BJ (cell line): Measurements from ENCODE around the gene HOXB3. TPM values are rescaled to one million over a fixed set of nuclear protein-coding genes. Genes with fewer than 3 reads are reported as not detected.

Source experiments
- CTCF ChIA-PET: fragments of 350-600 bp; formaldehyde crosslinking; extraction: SDS; loops from one replicate; lab custom pipeline; 2021; ENCODE audit warnings: antibody characterized with exemption, inconsistent platforms; lab: Yijun Ruan, JAX
- POLR2A ChIA-PET: fragments of 300-600 bp; sonication (Branson Sonifier 250); formaldehyde crosslinking; extraction: SDS; loops from one replicate; lab custom pipeline; 2021; ENCODE audit warnings: antibody characterized with exemption; lab: Charles Lee
- DNase-seq: peaks from one replicate; pipeline ENCODE4 v3.0.0-alpha.2; 2011; ENCODE audit warnings: low read depth
- H3K27me3 ChIP-seq: 2 replicates; pipeline ENCODE4 v1.6.0; 2011; ENCODE audit warnings: low read length; ENCODE audit not compliant: control insufficient read depth, insufficient read depth
- H3K36me3 ChIP-seq: 2 replicates; pipeline ENCODE4 v1.5.1; 2011; ENCODE audit warnings: low read length; ENCODE audit not compliant: control insufficient read depth, insufficient read depth
- H3K4me3 ChIP-seq: 2 replicates; pipeline ENCODE4 v1.5.1; 2011; ENCODE audit warnings: low read depth, mild to moderate bottlenecking, control low read depth, low read length
- polyA plus RNA-seq: library from polyadenylated mRNA; depleted of rRNA; stranded (reverse); fragments of >200 nt; gene quantifications from 2 replicates; pipeline ENCODE4 v1.2.3, GENCODE V29; 2011
- TF ChIP-seq, protein P1 (sequence below): IDR thresholded peaks from 2 replicates; pipeline ENCODE4 v1.5.1; 2011; ENCODE audit warnings: low read depth, mild to moderate bottlenecking, control low read depth, inconsistent platforms, low read length, moderate library complexity; ENCODE audit not compliant: insufficient read depth

HOXB3 gene
- polyA plus RNA-seq, 1 experiment: not detected

DNA sequence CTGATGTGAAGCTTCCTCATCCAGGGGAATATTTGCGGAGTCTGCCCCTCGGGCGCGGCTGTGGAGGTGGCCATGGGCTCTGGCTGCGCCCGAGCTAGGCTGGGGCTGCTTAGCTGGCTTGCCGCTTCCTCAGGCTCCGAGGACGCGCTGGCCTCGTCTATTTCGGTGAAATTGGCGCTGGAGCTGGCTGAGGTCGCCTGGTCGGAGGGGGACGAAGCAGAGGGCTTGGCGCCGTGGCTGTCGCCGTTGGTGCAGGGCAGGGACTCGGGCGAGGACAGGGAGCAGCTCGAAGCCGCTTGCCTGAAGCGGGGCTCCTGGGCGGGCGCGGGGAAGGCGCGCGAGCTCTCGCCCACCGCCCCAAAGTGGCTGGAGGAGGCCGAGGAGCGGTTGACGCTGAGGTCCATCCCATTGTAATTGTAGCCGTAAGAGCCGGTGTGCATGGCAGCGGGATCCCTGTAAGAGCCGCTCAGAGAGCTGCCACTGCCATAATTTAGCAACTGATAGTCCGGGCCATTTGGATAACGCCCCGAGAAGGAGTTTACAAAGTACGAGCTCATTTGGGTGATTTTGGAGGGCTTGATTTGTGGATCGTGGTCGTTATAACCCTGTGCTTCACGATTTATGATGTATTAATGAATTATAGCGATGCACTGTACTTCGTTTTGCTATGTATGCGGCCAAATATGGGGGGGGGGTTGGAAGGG is 3.2 kb upstream of the HOXB3 start, which contains the start of gene HOXB5:
TSS of gene HOXB5 (minus strand) at position 654 of the 704 bp plus-strand sequence. CDS start at position 557, 97 bp downstream.
- ChIA-PET CTCF (interaction anchor here (0.7 to 3.6 kb wide), 25 partner anchors 8 to 439 kb away, joined by 3 to 29 read pairs (median 5); no protein-coding TSS in a partner anchor), POLR2A (no interaction called here)
- TF ChIP-seq, protein P1, sequence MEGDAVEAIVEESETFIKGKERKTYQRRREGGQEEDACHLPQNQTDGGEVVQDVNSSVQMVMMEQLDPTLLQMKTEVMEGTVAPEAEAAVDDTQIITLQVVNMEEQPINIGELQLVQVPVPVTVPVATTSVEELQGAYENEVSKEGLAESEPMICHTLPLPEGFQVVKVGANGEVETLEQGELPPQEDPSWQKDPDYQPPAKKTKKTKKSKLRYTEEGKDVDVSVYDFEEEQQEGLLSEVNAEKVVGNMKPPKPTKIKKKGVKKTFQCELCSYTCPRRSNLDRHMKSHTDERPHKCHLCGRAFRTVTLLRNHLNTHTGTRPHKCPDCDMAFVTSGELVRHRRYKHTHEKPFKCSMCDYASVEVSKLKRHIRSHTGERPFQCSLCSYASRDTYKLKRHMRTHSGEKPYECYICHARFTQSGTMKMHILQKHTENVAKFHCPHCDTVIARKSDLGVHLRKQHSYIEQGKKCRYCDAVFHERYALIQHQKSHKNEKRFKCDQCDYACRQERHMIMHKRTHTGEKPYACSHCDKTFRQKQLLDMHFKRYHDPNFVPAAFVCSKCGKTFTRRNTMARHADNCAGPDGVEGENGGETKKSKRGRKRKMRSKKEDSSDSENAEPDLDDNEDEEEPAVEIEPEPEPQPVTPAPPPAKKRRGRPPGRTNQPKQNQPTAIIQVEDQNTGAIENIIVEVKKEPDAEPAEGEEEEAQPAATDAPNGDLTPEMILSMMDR: no peak
- no peaks in the 10 kb centered on the region for H3K36me3 ChIP-seq
- no peak for DNase-seq
- peaks cover 85% of the 10 kb centered on the region for H3K27me3 ChIP-seq
- no peak within 1 kb of the TSS for H3K4me3 ChIP-seq

- ChIA-PET POLR2A (interaction anchor here (0.6 kb wide), 1 partner anchor 1705 kb away, joined by 3 read pairs; no protein-coding TSS in a partner anchor), CTCF (interaction anchor here (0.8 to 3.6 kb wide), 23 partner anchors 9 to 438 kb away, joined by 3 to 29 read pairs (median 5); partner anchors contain the start of gene HOXB8)
- TF ChIP-seq, protein P1: no peak
- Histone ChIP-seq H3K4me3 (no peak overlapping the region), H3K27me3 (peaks cover 84% of the 10 kb centered on the region), H3K36me3 (no peaks in the 10 kb centered on the region)
- DNase-seq: no peak
Measured at GRCh38 chr17:48592577-48592976, 2.5 kb upstream of the HOXB3 start.

DNA sequence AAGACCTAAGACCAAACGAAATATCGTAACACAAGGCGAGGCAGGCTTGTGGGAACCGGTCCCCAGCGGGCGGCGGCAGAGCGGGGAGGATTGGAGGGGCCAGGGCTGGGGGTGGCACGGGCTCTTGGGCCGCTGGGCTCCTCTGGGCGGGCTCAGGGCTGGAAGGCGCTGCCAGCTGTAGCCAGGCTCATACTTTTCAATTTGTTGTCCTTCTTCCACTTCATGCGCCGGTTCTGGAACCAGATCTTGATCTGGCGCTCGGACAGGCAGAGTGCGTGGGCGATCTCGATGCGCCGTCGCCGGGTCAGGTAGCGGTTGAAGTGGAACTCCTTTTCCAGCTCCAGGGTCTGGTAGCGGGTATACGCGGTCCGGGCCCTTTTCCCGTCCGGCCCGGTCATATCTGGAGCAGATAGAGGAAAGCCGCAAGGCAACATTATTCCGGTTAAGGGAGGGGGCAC is 2.0 kb upstream of the HOXB3 start:
- Histone ChIP-seq H3K4me3 (no peak overlapping the region), H3K27me3 (peaks cover 84% of the 10 kb centered on the region), H3K36me3 (no peaks in the 10 kb centered on the region)
- no peak for DNase-seq
- ChIA-PET CTCF (interaction anchor here (1.0 to 3.6 kb wide), 13 partner anchors 15 to 438 kb away, joined by 3 to 29 read pairs (median 5); partner anchors contain the start of gene HOXB8), POLR2A (interaction anchor here (0.6 kb wide), 1 partner anchor 1706 kb away, joined by 3 read pairs; no protein-coding TSS in a partner anchor)
- TF ChIP-seq, protein P1: no peak

- TF ChIP-seq, protein P1: no peak
- Histone ChIP-seq H3K27me3 (peaks cover 84% of the 10 kb centered on the region), H3K4me3 (no peak overlapping the region), H3K36me3 (no peaks in the 10 kb centered on the region)
- CTCF ChIA-PET: interaction anchor here (0.6 to 3.6 kb wide), 5 partner anchors 22 to 429 kb away, joined by 3 to 29 read pairs (median 4); partner anchors contain the start of gene HOXB8
- DNase-seq: no peak
- POLR2A ChIA-PET: no interaction called here
Measured at GRCh38 chr17:48591255-48592056, 1.4 kb upstream of the HOXB3 start.
